ENCODE measurements around the gene MAP4K5. TPM values are rescaled to one million over a fixed set of nuclear protein-coding genes. Genes with fewer than 3 reads are reported as not detected.

The MAP4K5 gene
- total and polyA plus RNA-seq, 2 of the 13 experiments (the other 11 are each of a cell fraction or from before 2014, with no cell fraction given): 12.7 to 23.9 TPM

DNA sequence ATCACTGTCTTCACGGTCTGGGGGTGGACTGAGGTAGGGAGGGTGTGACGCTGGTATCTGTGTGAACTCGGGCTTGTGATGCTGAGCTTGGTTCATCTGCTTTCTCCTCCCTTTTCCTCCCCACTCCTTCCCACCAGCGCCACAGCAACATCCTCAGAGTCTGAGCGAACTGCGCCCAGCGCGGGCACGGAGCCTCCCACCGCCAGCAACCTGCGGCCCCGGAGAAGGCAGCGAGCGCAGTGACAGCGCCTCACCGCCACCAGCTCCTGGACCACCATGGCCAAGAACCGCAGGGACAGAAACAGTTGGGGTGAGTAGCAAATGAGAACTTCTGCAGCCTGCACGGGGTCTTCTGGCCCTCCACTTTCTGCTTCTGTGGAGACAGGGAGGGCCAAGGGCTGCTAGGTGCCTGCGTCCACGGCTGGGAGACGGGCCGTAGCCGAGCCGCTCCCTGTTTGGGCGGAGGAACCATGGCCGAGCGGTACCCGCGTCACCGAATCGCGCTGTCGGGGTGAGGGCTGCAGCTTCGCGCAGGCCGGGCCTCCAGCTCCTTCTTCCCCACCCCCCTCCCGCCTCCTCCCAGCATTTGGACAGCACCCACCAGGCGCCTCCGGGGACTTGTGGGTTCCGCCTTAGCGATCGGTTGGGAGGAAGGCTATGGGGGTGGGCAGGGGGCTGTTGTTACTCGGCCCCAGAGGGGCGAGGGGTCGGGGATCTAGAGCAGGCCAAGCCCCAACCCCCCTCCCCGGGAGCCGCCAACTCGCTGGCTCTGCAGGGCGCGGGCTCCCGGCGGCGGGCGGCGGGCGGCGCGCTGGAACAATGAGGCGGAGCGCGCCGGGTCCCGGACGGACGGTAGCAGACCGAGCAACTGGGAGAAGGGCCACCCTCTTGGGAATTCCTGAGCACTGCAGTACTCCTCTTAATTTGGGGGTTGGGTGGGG lies 27.9 kb upstream of the MAP4K5 start, which contains the start of gene ATL1 (continued):
- TF ChIP-seq, protein P1, sequence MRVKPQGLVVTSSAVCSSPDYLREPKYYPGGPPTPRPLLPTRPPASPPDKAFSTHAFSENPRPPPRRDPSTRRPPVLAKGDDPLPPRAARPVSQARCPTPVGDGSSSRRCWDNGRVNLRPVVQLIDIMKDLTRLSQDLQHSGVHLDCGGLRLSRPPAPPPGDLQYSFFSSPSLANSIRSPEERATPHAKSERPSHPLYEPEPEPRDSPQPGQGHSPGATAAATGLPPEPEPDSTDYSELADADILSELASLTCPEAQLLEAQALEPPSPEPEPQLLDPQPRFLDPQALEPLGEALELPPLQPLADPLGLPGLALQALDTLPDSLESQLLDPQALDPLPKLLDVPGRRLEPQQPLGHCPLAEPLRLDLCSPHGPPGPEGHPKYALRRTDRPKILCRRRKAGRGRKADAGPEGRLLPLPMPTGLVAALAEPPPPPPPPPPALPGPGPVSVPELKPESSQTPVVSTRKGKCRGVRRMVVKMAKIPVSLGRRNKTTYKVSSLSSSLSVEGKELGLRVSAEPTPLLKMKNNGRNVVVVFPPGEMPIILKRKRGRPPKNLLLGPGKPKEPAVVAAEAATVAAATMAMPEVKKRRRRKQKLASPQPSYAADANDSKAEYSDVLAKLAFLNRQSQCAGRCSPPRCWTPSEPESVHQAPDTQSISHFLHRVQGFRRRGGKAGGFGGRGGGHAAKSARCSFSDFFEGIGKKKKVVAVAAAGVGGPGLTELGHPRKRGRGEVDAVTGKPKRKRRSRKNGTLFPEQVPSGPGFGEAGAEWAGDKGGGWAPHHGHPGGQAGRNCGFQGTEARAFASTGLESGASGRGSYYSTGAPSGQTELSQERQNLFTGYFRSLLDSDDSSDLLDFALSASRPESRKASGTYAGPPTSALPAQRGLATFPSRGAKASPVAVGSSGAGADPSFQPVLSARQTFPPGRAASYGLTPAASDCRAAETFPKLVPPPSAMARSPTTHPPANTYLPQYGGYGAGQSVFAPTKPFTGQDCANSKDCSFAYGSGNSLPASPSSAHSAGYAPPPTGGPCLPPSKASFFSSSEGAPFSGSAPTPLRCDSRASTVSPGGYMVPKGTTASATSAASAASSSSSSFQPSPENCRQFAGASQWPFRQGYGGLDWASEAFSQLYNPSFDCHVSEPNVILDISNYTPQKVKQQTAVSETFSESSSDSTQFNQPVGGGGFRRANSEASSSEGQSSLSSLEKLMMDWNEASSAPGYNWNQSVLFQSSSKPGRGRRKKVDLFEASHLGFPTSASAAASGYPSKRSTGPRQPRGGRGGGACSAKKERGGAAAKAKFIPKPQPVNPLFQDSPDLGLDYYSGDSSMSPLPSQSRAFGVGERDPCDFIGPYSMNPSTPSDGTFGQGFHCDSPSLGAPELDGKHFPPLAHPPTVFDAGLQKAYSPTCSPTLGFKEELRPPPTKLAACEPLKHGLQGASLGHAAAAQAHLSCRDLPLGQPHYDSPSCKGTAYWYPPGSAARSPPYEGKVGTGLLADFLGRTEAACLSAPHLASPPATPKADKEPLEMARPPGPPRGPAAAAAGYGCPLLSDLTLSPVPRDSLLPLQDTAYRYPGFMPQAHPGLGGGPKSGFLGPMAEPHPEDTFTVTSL (CRISPR knock-in tag; IDR thresholded peaks at IDR 0.05; ENCODE audit: borderline replicate concordance): no peak
- TF ChIP-seq ZNF264 (CRISPR knock-in tag; IDR thresholded peaks at IDR 0.05) (no peak), ZNF724P (CRISPR knock-in tag; IDR thresholded peaks at IDR 0.05; ENCODE audit: borderline replicate concordance) (no peak), ZNF652 (CRISPR knock-in tag; IDR thresholded peaks at IDR 0.05; ENCODE audit: borderline replicate concordance, low read depth) (no peak), KLF15 (CRISPR knock-in tag; IDR thresholded peaks at IDR 0.05; ENCODE audit: borderline replicate concordance) (no peak), CBFB (CRISPR knock-in tag; IDR thresholded peaks at IDR 0.05) (no peak), ZNF274 (CRISPR knock-in tag; IDR thresholded peaks at IDR 0.05) (0 out of 2 replicates have a peak, but pooled peaks have one; percentile 47)
- TF ChIP-seq, protein P2, sequence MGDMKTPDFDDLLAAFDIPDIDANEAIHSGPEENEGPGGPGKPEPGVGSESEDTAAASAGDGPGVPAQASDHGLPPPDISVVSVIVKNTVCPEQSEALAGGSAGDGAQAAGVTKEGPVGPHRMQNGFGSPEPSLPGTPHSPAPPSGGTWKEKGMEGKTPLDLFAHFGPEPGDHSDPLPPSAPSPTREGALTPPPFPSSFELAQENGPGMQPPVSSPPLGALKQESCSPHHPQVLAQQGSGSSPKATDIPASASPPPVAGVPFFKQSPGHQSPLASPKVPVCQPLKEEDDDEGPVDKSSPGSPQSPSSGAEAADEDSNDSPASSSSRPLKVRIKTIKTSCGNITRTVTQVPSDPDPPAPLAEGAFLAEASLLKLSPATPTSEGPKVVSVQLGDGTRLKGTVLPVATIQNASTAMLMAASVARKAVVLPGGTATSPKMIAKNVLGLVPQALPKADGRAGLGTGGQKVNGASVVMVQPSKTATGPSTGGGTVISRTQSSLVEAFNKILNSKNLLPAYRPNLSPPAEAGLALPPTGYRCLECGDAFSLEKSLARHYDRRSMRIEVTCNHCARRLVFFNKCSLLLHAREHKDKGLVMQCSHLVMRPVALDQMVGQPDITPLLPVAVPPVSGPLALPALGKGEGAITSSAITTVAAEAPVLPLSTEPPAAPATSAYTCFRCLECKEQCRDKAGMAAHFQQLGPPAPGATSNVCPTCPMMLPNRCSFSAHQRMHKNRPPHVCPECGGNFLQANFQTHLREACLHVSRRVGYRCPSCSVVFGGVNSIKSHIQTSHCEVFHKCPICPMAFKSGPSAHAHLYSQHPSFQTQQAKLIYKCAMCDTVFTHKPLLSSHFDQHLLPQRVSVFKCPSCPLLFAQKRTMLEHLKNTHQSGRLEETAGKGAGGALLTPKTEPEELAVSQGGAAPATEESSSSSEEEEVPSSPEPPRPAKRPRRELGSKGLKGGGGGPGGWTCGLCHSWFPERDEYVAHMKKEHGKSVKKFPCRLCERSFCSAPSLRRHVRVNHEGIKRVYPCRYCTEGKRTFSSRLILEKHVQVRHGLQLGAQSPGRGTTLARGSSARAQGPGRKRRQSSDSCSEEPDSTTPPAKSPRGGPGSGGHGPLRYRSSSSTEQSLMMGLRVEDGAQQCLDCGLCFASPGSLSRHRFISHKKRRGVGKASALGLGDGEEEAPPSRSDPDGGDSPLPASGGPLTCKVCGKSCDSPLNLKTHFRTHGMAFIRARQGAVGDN (CRISPR knock-in tag; IDR thresholded peaks at IDR 0.05): peak; percentile 63
- TF ChIP-seq, protein P3, sequence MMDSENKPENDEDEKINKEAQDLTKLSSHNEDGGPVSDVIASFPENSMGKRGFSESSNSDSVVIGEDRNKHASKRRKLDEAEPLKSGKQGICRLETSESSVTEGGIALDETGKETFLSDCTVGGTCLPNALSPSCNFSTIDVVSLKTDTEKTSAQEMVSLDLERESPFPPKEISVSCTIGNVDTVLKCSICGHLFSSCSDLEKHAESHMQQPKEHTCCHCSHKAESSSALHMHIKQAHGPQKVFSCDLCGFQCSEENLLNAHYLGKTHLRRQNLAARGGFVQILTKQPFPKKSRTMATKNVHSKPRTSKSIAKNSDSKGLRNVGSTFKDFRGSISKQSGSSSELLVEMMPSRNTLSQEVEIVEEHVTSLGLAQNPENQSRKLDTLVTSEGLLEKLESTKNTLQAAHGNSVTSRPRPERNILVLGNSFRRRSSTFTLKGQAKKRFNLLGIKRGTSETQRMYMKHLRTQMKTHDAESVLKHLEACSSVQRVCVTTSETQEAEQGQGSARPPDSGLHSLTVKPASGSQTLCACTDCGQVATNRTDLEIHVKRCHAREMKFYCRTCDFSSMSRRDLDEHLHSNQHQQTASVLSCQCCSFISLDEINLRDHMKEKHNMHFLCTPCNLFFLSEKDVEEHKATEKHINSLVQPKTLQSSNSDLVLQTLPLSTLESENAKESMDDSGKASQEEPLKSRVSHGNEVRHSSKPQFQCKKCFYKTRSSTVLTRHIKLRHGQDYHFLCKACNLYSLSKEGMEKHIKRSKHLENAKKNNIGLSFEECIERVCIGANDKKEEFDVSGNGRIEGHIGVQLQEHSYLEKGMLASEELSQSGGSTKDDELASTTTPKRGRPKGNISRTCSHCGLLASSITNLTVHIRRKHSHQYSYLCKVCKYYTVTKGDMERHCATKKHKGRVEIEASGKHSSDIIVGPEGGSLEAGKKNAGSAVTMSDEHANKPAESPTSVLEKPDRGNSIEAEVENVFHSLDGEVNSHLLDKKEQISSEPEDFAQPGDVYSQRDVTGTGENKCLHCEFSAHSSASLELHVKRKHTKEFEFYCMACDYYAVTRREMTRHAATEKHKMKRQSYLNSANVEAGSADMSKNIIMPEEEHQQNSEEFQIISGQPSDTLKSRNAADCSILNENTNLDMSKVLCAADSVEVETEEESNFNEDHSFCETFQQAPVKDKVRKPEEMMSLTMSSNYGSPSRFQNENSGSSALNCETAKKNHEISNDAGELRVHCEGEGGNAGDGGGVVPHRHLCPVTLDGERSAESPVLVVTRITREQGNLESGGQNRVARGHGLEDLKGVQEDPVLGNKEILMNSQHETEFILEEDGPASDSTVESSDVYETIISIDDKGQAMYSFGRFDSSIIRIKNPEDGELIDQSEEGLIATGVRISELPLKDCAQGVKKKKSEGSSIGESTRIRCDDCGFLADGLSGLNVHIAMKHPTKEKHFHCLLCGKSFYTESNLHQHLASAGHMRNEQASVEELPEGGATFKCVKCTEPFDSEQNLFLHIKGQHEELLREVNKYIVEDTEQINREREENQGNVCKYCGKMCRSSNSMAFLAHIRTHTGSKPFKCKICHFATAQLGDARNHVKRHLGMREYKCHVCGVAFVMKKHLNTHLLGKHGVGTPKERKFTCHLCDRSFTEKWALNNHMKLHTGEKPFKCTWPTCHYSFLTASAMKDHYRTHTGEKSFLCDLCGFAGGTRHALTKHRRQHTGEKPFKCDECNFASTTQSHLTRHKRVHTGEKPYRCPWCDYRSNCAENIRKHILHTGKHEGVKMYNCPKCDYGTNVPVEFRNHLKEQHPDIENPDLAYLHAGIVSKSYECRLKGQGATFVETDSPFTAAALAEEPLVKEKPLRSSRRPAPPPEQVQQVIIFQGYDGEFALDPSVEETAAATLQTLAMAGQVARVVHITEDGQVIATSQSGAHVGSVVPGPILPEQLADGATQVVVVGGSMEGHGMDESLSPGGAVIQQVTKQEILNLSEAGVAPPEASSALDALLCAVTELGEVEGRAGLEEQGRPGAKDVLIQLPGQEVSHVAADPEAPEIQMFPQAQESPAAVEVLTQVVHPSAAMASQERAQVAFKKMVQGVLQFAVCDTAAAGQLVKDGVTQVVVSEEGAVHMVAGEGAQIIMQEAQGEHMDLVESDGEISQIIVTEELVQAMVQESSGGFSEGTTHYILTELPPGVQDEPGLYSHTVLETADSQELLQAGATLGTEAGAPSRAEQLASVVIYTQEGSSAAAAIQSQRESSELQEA (CRISPR knock-in tag; IDR thresholded peaks at IDR 0.05; ENCODE audit: not compliant biosample characterization): no peak
